ENCODE data around the gene OMD.
"Not testable (repeated sequence)": the region's sequence is repeated elsewhere in the genome, so short reads cannot be mapped to it uniquely, and the experiment has no call there.

Gene OMD

GRCh38 chr9:92411157-92411556, 13.1 kb downstream of the OMD start:
- not testable (repeated sequence) for DNase-seq

- DNase-seq, result no peak
Observed at GRCh38 chr9:92408747-92409478, 15.4 kb downstream of the OMD start.

- DNase-seq, result no peak
Observed at GRCh38 chr9:92407818-92408217, 16.5 kb downstream of the OMD start.

- DNase-seq, result no peak
Observed at GRCh38 chr9:92406477-92406876, 17.8 kb downstream of the OMD start.

- no peak for DNase-seq
Observed at GRCh38 chr9:92405818-92406217, 18.5 kb downstream of the OMD start.

- DNase-seq, result no peak
Observed at GRCh38 chr9:92404042-92404836, 20.0 kb downstream of the OMD start, which contains the start of gene OGN. OGN (minus strand) TSS chr9:92404578; CDS start chr9:92403407, 1,171 bp downstream.

- DNase-seq, result no peak
Observed at GRCh38 chr9:92402826-92403745, 21.2 kb downstream of the OMD start.

GRCh38 chr9:92402360-92402759, 21.9 kb downstream of the OMD start:
- no peak for DNase-seq

GRCh38 chr9:92397853-92398252, 26.4 kb downstream of the OMD start:
- no peak for DNase-seq

GRCh38 chr9:92395617-92396016, 28.7 kb downstream of the OMD start:
- DNase-seq, result no peak

- DNase-seq, result no peak
Observed at GRCh38 chr9:92393686-92394085, 30.6 kb downstream of the OMD start.

- no peak for DNase-seq
Observed at GRCh38 chr9:92392690-92393089, 31.6 kb downstream of the OMD start.

GRCh38 chr9:92385953-92386352, 38.3 kb downstream of the OMD start:
- DNase-seq, result no peak

- no peak for DNase-seq
Observed at GRCh38 chr9:92385477-92385876, 38.8 kb downstream of the OMD start.

GRCh38 chr9:92385001-92385400, 39.3 kb downstream of the OMD start:
- DNase-seq, result no peak

GRCh38 chr9:92384375-92384774, 39.9 kb downstream of the OMD start:
- no peak for DNase-seq

GRCh38 chr9:92381775-92382174, 42.5 kb downstream of the OMD start:
- no peak for DNase-seq

GRCh38 chr9:92380603-92381002, 43.7 kb downstream of the OMD start:
- DNase-seq, result no peak

GRCh38 chr9:92378865-92379560, 45.3 kb downstream of the OMD start:
- DNase-seq, result peak; percentile 15

- no peak for DNase-seq
Observed at GRCh38 chr9:92377876-92378275, 46.4 kb downstream of the OMD start.

- no peak for DNase-seq
Observed at GRCh38 chr9:92373167-92373566, 51.1 kb downstream of the OMD start.

GRCh38 chr9:92369075-92369474, 55.2 kb downstream of the OMD start:
- DNase-seq, result no peak
